Stomach smooth muscle (tissue), 2 donors: ENCODE measurements around the gene CNTNAP2.

Source experiments
- H3K27ac ChIP-seq: one replicate; pipeline ENCODE4 v1.7.0; 2013; ENCODE audit warnings: mild to moderate bottlenecking, low read length, inconsistent platforms
- H3K27me3 ChIP-seq, 2 donors: one replicate each; pipeline ENCODE4 v1.7.0; 2013; ENCODE audit warnings: low read length in 2 of 2; ENCODE audit not compliant: insufficient read depth in 2 of 2, control insufficient read depth in 1 of 2
- H3K36me3 ChIP-seq, 2 donors: one replicate each; pipeline ENCODE4 v1.7.0; 2013; ENCODE audit warnings: low read length in 2 of 2; ENCODE audit not compliant: control insufficient read depth in 2 of 2, insufficient read depth in 2 of 2
- H3K4me1 ChIP-seq: one replicate; pipeline ENCODE4 v1.7.0; 2013; ENCODE audit warnings: low read length; ENCODE audit not compliant: control insufficient read depth, insufficient read depth
- H3K4me3 ChIP-seq, 2 donors: one replicate each; pipeline ENCODE4 v1.7.0; 2013; ENCODE audit warnings: low read length in 2 of 2
- H3K9ac ChIP-seq, 2 donors: one replicate each; pipeline ENCODE4 v1.7.0; 2013; ENCODE audit warnings: low read length in 2 of 2, mild to moderate bottlenecking in 1 of 2
- H3K9me3 ChIP-seq, 2 donors: one replicate each; pipeline ENCODE4 v1.7.0; 2013; ENCODE audit warnings: low read length in 2 of 2; ENCODE audit not compliant: control insufficient read depth in 2 of 2
- donor health status: healthy.
- donor health status: Pancreatic carcinoma.

CNTNAP2 gene

GRCh38 chr7:147296201-147296600 lies 1179.6 kb downstream of the CNTNAP2 start:
- Histone ChIP-seq H3K36me3 (no peaks in the 10 kb centered on the region), H3K4me3 (no peak overlapping the region), H3K9ac (no peak overlapping the region), H3K4me1 (no peaks in the 10 kb centered on the region), H3K9me3 (no peaks in the 10 kb centered on the region), H3K27ac (no peak overlapping the region), H3K27me3 (no peaks in the 10 kb centered on the region)

- Histone ChIP-seq H3K4me1 (no peaks in the 10 kb centered on the region), H3K36me3 (no peaks in the 10 kb centered on the region), H3K27me3 (no peaks in the 10 kb centered on the region), H3K27ac (no peak overlapping the region), H3K9me3 (no peaks in the 10 kb centered on the region), H3K4me3 (no peak overlapping the region), H3K9ac (no peak overlapping the region)
Measured at GRCh38 chr7:147296986-147297385, 1180.4 kb downstream of the CNTNAP2 start.

GRCh38 chr7:147298611-147299043 lies 1182.0 kb downstream of the CNTNAP2 start:
- Histone ChIP-seq H3K4me3 (no peak overlapping the region), H3K4me1 (no peaks in the 10 kb centered on the region), H3K9me3 (no peaks in the 10 kb centered on the region), H3K27ac (no peak overlapping the region), H3K27me3 (no peaks in the 10 kb centered on the region), H3K36me3 (no peaks in the 10 kb centered on the region), H3K9ac (no peak overlapping the region)

GRCh38 chr7:147300293-147300692 lies 1183.7 kb downstream of the CNTNAP2 start:
- Histone ChIP-seq H3K9ac (no peak overlapping the region), H3K4me1 (no peaks in the 10 kb centered on the region), H3K4me3 (no peak overlapping the region), H3K36me3 (no peaks in the 10 kb centered on the region), H3K27me3 (no peaks in the 10 kb centered on the region), H3K9me3 (no peaks in the 10 kb centered on the region), H3K27ac (no peak overlapping the region)

GRCh38 chr7:147304376-147304775 lies 1187.8 kb downstream of the CNTNAP2 start:
- H3K4me1 ChIP-seq, result no peaks in the 10 kb centered on the region
- no peak overlapping the region for H3K27ac ChIP-seq
- no peaks in the 10 kb centered on the region for H3K36me3 ChIP-seq
- no peak overlapping the region for H3K4me3 ChIP-seq
- H3K9me3 ChIP-seq, result peaks cover 0 to 3% of the 10 kb centered on the region in 2 donors
- no peaks in the 10 kb centered on the region for H3K27me3 ChIP-seq
- H3K9ac ChIP-seq, result no peak overlapping the region

- Histone ChIP-seq H3K9ac (no peak overlapping the region), H3K4me3 (no peak overlapping the region), H3K9me3 (peaks cover 0 to 3% of the 10 kb centered on the region in 2 donors), H3K4me1 (no peaks in the 10 kb centered on the region), H3K36me3 (no peaks in the 10 kb centered on the region), H3K27ac (no peak overlapping the region), H3K27me3 (no peaks in the 10 kb centered on the region)
Measured at GRCh38 chr7:147305827-147306226, 1189.2 kb downstream of the CNTNAP2 start.

- H3K9me3 ChIP-seq, result peaks cover 0 to 3% of the 10 kb centered on the region in 2 donors
- no peaks in the 10 kb centered on the region for H3K36me3 ChIP-seq
- no peak overlapping the region for H3K9ac ChIP-seq
- H3K4me3 ChIP-seq, result no peak overlapping the region
- no peaks in the 10 kb centered on the region for H3K4me1 ChIP-seq
- H3K27me3 ChIP-seq, result no peaks in the 10 kb centered on the region
- no peak overlapping the region for H3K27ac ChIP-seq
Measured at GRCh38 chr7:147308539-147308938, 1191.9 kb downstream of the CNTNAP2 start.

GRCh38 chr7:147311336-147311735 lies 1194.7 kb downstream of the CNTNAP2 start:
- no peaks in the 10 kb centered on the region for H3K27me3 ChIP-seq
- no peaks in the 10 kb centered on the region for H3K36me3 ChIP-seq
- H3K9me3 ChIP-seq, result no peaks in the 10 kb centered on the region
- no peaks in the 10 kb centered on the region for H3K4me1 ChIP-seq
- no peak overlapping the region for H3K27ac ChIP-seq
- H3K4me3 ChIP-seq, result no peak overlapping the region
- no peak overlapping the region for H3K9ac ChIP-seq

GRCh38 chr7:147321504-147321903 lies 1204.9 kb downstream of the CNTNAP2 start:
- Histone ChIP-seq H3K4me1 (no peaks in the 10 kb centered on the region), H3K9ac (no peak overlapping the region), H3K4me3 (no peak overlapping the region), H3K27me3 (no peaks in the 10 kb centered on the region), H3K36me3 (no peaks in the 10 kb centered on the region), H3K9me3 (no peaks in the 10 kb centered on the region), H3K27ac (no peak overlapping the region)

GRCh38 chr7:147332988-147333387 lies 1216.4 kb downstream of the CNTNAP2 start:
- H3K36me3 ChIP-seq, result no peaks in the 10 kb centered on the region
- H3K4me1 ChIP-seq, result no peaks in the 10 kb centered on the region
- no peak overlapping the region for H3K27ac ChIP-seq
- H3K9ac ChIP-seq, result no peak overlapping the region
- no peak overlapping the region for H3K4me3 ChIP-seq
- H3K9me3 ChIP-seq, result no peaks in the 10 kb centered on the region
- no peaks in the 10 kb centered on the region for H3K27me3 ChIP-seq

- Histone ChIP-seq H3K9ac (no peak overlapping the region), H3K27ac (no peak overlapping the region), H3K9me3 (no peaks in the 10 kb centered on the region), H3K36me3 (no peaks in the 10 kb centered on the region), H3K4me3 (no peak overlapping the region), H3K27me3 (no peaks in the 10 kb centered on the region), H3K4me1 (no peaks in the 10 kb centered on the region)
Measured at GRCh38 chr7:147363101-147363500, 1246.5 kb downstream of the CNTNAP2 start.
